OCI-LY7 (cell line): ENCODE results near the gene CLDN24. TPM values are rescaled to one million over a fixed set of nuclear protein-coding genes. Genes with fewer than 3 reads are reported as not detected.

Source experiments
- BruUV-seq: library from RNA; stranded (reverse); fragments of 400-500 nt; replicated peaks from 2 replicates; lab custom pipeline; 2021; lab: Mats Ljungman, UMichigan
- CTCF ChIA-PET: fragments of 300-600 bp; sonication (Branson Sonifier 250); formaldehyde crosslinking; loops from one replicate; lab custom pipeline; 2022; ENCODE audit warnings: antibody characterized with exemption; ENCODE audit not compliant: unreplicated experiment; lab: Charles Lee
- POLR2A ChIA-PET: fragments of 300-600 bp; sonication (Branson Sonifier 250); formaldehyde crosslinking; loops from one replicate; lab custom pipeline; 2022; ENCODE audit warnings: antibody characterized with exemption; lab: Charles Lee
- DNase-seq: peaks from one replicate; pipeline ENCODE4 v3.0.0-alpha.2; 2015; ENCODE audit warnings: low spot score
- H2AFZ ChIP-seq: fragments of 200-600 bp; sonication (generic), shearing (Covaris generic); 2 replicates; pipeline ENCODE4 v1.6.1; 2014; ENCODE audit warnings: mild to moderate bottlenecking, antibody characterized with exemption, low read length, moderate library complexity
- H3K27ac ChIP-seq: fragments of 200-600 bp; sonication (generic); 2 replicates; pipeline ENCODE4 v1.5.1; 2014; ENCODE audit warnings: mixed run types, low read depth, mild to moderate bottlenecking, moderate library complexity, low read length, inconsistent platforms; ENCODE audit not compliant: poor library complexity, severe bottlenecking
- H3K36me3 ChIP-seq: fragments of 200-600 bp; sonication (generic); 2 replicates; pipeline ENCODE4 v1.6.1; 2014; ENCODE audit warnings: mild to moderate bottlenecking, antibody characterized with exemption, low read length, moderate library complexity, mixed read lengths; ENCODE audit not compliant: insufficient read depth
- H3K4me1 ChIP-seq: fragments of 200-600 bp; sonication (generic); 2 replicates; pipeline ENCODE4 v1.5.1; 2014; ENCODE audit warnings: mild to moderate bottlenecking, low read length; ENCODE audit not compliant: insufficient read depth, poor library complexity, severe bottlenecking
- H3K4me2 ChIP-seq: fragments of 200-600 bp; sonication (generic); 2 replicates; pipeline ENCODE4 v1.6.1; 2014; ENCODE audit warnings: mild to moderate bottlenecking, low read length
- H3K4me3 ChIP-seq: fragments of 200-600 bp; sonication (generic); 2 replicates; pipeline ENCODE4 v1.5.1; 2014; ENCODE audit warnings: mild to moderate bottlenecking, low read depth, low read length; ENCODE audit not compliant: poor library complexity, severe bottlenecking
- H3K79me2 ChIP-seq: fragments of 200-600 bp; sonication (generic); 2 replicates; pipeline ENCODE4 v1.6.1; 2016; ENCODE audit warnings: low read depth, mild to moderate bottlenecking, low read length, moderate library complexity, mixed read lengths; ENCODE audit not compliant: insufficient read depth
- H3K9me2 ChIP-seq: fragments of 200-600 bp; sonication (generic); 2 replicates; pipeline ENCODE4 v1.6.1; 2016; ENCODE audit warnings: mild to moderate bottlenecking, low read length, mixed read lengths; ENCODE audit not compliant: insufficient read depth
- H3K9me3 ChIP-seq: fragments of 200-600 bp; sonication (generic); 2 replicates; pipeline ENCODE4 v1.6.1; 2014; ENCODE audit warnings: mild to moderate bottlenecking, mixed run types, low read length, mixed read lengths
- H4K20me1 ChIP-seq: fragments of 200-600 bp; sonication (generic); 2 replicates; pipeline ENCODE4 v1.6.1; 2014; ENCODE audit warnings: mild to moderate bottlenecking, antibody characterized with exemption, low read length, moderate library complexity, mixed read lengths; ENCODE audit not compliant: insufficient read depth
- EZH2phosphoT487 ChIP-seq: fragments of 200-600 bp; sonication (generic); IDR thresholded peaks from 2 replicates; pipeline ENCODE4 v1.6.1; 2018; ENCODE audit warnings: low read depth, borderline replicate concordance, mild to moderate bottlenecking, mixed run types, antibody characterized with exemption, low read length, moderate library complexity, mixed read lengths
- intact Hi-C: fragments of 100-400 bp; cut with micrococcal nuclease; formaldehyde crosslinking; loops from one replicate; pipeline ENCODE4 v1.10.0; 2022; ENCODE audit not compliant: unreplicated experiment
- total RNA-seq, 2 experiments: library from RNA; depleted of rRNA in 1 of 2; stranded (reverse); fragments of >200 nt in 1 of 2; shearing (Covaris generic) in 1 of 2; gene quantifications; 2 replicates each; pipeline ENCODE4 v1.2.3, GENCODE V29; 2014 to 2022
- TF ChIP-seq, protein P1 (sequence below): fragments of 200-600 bp; sonication (generic); conservative IDR thresholded peaks from 2 replicates; pipeline ENCODE4 v1.5.1; 2014; ENCODE audit warnings: mild to moderate bottlenecking, antibody characterized with exemption, low read length, moderate library complexity, mixed read lengths

CLDN24 gene
- total RNA-seq, 2 experiments from 2014 or later, result not detected

DNA sequence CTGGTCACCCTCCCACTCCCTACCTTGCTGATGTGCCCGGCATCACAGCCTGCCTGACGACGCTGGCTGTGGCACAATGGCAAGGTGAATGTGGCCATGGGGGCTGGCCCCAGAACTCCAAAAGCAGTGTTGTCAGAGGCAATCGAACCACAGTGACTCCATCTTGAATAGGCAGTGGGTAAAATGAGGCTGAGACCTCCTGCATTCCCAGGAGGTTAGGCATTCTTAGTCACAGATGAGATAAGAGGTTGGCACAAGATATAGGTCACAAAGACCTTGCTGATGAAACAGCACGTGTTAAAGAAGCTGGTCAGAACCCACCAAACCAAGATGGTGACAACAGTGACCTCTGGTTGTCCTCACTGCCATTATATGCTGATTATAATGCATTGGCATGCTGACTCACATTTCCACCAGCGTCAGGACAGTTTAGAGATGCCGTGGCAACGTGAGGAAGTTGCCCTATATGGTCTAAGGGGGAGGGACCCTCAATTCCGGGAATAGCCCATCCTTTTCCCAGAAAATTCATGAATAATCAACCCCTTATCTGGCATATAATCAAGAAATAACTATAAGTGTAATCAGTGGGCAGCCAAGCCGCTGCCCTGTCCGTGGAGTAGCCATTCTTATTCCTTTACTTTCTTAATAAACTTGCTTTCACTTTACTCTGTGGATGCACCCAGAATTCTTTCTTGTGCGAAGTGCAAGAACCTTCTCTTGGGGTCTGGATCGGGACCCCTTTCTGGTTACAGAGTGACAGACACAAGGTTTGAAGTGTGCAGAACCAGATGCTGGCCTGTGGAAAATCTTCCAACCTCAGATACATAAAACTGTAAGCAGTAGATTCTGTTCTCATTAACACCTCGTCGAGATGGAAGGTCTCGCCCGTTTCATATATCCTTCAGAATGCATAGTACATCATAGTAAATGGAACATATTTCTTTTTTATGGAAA, 26.8 kb upstream of the CLDN24 start:
- Histone ChIP-seq H3K9me3 (no peaks in the 10 kb centered on the region), H3K9me2 (no peaks in the 10 kb centered on the region), H3K27ac (no peak overlapping the region), H3K4me2 (no peak overlapping the region), H2AFZ (no peak overlapping the region), H3K36me3 (no peaks in the 10 kb centered on the region), H4K20me1 (no peaks in the 10 kb centered on the region), H3K4me3 (no peak overlapping the region), H3K79me2 (no peaks in the 10 kb centered on the region), H3K4me1 (no peaks in the 10 kb centered on the region)
- no TSS peak for BruUV-seq
- intact Hi-C loops, result no loop called here
- TF ChIP-seq, protein P1, sequence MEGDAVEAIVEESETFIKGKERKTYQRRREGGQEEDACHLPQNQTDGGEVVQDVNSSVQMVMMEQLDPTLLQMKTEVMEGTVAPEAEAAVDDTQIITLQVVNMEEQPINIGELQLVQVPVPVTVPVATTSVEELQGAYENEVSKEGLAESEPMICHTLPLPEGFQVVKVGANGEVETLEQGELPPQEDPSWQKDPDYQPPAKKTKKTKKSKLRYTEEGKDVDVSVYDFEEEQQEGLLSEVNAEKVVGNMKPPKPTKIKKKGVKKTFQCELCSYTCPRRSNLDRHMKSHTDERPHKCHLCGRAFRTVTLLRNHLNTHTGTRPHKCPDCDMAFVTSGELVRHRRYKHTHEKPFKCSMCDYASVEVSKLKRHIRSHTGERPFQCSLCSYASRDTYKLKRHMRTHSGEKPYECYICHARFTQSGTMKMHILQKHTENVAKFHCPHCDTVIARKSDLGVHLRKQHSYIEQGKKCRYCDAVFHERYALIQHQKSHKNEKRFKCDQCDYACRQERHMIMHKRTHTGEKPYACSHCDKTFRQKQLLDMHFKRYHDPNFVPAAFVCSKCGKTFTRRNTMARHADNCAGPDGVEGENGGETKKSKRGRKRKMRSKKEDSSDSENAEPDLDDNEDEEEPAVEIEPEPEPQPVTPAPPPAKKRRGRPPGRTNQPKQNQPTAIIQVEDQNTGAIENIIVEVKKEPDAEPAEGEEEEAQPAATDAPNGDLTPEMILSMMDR, result no peak
- TF ChIP-seq EZH2phosphoT487, result no peak
- DNase-seq, result no peak
- ChIA-PET CTCF (no interaction called here), POLR2A (no interaction called here)

DNA sequence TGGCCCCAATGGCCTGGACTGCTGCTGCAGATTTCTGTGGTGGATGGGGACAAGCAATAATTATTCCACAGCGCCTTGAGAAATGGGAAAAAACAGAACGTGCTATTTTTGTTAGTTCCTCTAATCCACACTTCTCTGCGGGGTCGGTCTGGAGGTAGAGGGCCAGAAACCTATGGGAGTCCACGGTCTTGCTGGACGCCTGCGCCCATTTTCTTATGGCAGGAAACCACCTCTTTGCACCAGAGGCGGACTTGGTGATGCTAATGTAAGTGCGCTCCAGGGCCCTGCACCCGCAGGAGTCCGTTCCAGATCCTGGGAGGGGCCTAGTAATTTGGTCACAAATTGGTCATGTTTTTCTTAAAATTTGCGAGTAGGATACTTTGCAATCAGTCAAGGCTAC, 25.9 kb upstream of the CLDN24 start:
- CTCF ChIA-PET, result no interaction called here
- BruUV-seq, result no TSS peak
- TF ChIP-seq, protein P1, result no peak
- TF ChIP-seq EZH2phosphoT487, result no peak

DNA sequence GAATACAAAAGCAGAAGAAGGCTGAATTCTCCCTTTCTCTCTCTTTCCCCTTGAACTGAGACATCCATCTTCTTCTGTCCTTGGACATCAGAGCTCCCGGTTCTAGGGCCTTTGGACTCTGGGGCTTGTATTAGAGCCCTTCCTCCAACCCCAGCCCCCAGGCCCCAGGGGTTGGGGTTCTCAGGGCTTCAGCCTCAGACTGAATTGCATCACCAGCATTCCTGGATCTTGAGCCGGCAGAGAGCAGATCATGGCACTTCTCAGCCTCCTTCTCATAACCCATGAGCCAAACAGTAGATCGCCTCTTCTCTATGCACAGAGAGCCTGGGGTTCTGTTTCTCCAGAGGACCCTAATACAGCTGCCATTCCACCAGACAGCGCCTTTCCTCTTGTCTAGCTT, 25.3 kb upstream of the CLDN24 start:
- BruUV-seq, result no TSS peak
- H3K4me3 ChIP-seq, result no peak overlapping the region
- POLR2A ChIA-PET, result no interaction called here
- no peak overlapping the region for H2AFZ ChIP-seq
- H3K9me3 ChIP-seq, result no peaks in the 10 kb centered on the region
- CTCF ChIA-PET, result interaction anchor here (0.6 kb wide), 1 partner anchor 10 kb away, joined by 3 read pairs; no protein-coding TSS in a partner anchor
- intact Hi-C loops, result no loop called here
- no peaks in the 10 kb centered on the region for H3K4me1 ChIP-seq
- no peaks in the 10 kb centered on the region for H3K36me3 ChIP-seq
- H3K27ac ChIP-seq, result no peak overlapping the region
- no peak overlapping the region for H3K4me2 ChIP-seq
- DNase-seq, result no peak
- no peaks in the 10 kb centered on the region for H3K79me2 ChIP-seq
- no peak for TF ChIP-seq EZH2phosphoT487
- TF ChIP-seq, protein P1, result no peak
- H3K9me2 ChIP-seq, result no peaks in the 10 kb centered on the region
- H4K20me1 ChIP-seq, result no peaks in the 10 kb centered on the region

More for the DNA sequence above, 25.9 kb upstream of the CLDN24 start:
- no peak overlapping the region for H3K27ac ChIP-seq
- H3K79me2 ChIP-seq, result no peaks in the 10 kb centered on the region
- DNase-seq, result no peak
- no peaks in the 10 kb centered on the region for H3K9me2 ChIP-seq
- no peak overlapping the region for H3K4me3 ChIP-seq
- H4K20me1 ChIP-seq, result no peaks in the 10 kb centered on the region
- H3K36me3 ChIP-seq, result no peaks in the 10 kb centered on the region
- no peak overlapping the region for H2AFZ ChIP-seq
- H3K4me2 ChIP-seq, result no peak overlapping the region
- no peaks in the 10 kb centered on the region for H3K9me3 ChIP-seq
- POLR2A ChIA-PET, result no interaction called here
- no peaks in the 10 kb centered on the region for H3K4me1 ChIP-seq
- intact Hi-C loops, result no loop called here
